GM21576 (cell line): Measurements from ENCODE around the gene CAMKK2.
A peak's percentile ranks its signal among the peaks of the same experiment; 100 is the strongest.
"Not testable (repeated sequence)": the region's sequence is repeated elsewhere in the genome, so short reads cannot be mapped to it uniquely, and the experiment has no call there.

ENCODE experiments used
- ATAC-seq: cut with Tn5 transposase; IDR thresholded peaks from one replicate; pipeline ENCODE4 v1.9.1; 2021; ENCODE audit warnings: mild to moderate bottlenecking, moderate library complexity; ENCODE audit not compliant: unreplicated experiment

The CAMKK2 gene

DNA sequence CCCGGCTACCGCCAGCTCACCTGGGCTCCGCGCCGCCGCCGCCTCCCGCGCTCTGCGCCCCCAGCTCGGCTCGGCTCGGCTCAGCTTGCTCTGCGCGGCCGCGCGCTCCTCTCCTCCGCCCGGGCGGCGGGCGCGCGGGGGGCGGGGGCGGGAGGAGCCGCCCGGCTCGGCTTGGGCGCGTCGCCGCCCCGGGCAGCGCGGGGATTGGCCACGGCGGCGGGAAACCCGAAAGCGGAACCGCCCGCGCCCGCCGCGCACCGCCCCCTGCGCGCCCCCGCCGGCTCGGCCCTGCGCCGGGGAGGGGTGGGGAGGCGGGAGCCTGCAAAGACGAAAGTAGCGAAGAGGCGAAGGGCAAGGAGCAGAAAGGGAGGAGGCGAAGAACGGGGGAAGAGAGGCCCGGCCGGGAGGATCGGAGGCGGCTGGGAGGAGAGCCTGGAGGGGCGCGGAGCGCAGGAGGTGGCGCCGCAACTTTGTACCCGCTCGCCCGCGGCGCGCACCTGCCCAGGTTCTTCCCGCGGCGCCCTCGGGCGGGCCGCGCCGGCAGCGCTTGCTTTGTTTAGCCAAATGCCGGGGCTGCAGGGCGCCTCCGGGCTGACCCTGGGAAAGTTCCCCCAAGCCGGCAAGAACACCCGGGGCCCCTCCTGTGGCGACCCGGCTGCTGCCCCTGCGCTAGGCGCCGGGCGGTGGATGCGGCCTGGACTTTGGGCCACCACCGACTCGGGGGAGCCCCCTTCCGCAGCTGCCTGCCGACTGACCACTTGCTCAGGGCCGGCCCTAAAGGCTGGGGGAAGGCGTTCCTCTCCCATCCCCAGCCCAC, at the start of gene CAMKK2:
Gene CAMKK2, minus strand, starts transcription at position 92 of the 817 bp plus-strand sequence. CDS start 22,183 bp downstream, outside the sequence.
- peak; percentile 59 for ATAC-seq

DNA sequence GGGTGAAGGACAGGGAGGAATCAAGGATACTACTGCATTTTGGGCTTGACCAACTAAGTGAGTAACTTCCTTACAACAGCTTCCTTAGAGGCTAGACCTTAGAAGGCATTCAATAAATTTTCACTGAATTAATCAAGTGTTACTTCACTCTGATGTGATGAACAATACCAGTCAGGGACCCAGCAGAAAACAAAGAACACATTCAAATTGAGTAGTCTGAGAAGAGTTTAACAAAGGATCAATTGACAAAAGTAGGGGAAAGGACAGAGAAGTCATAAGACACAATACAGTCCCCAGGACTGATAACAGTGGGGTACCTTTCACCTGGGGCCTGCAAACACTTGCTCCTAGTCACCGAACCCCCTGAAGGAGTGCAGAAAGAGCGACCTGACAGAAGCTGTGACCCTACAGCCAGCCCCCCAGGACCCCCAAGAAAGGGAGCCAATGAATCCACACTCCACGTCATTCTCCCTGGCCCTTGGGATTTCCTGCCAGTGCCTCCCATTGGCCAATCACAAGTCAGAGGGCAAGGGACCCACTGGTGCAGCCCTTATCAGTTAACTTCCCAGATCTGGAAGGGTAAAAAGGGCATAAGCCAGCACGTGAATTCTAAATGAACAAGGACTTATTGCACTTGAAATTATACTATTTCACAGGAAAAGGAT, 48.8 kb upstream of the CAMKK2 start:
- ATAC-seq = no peak

DNA sequence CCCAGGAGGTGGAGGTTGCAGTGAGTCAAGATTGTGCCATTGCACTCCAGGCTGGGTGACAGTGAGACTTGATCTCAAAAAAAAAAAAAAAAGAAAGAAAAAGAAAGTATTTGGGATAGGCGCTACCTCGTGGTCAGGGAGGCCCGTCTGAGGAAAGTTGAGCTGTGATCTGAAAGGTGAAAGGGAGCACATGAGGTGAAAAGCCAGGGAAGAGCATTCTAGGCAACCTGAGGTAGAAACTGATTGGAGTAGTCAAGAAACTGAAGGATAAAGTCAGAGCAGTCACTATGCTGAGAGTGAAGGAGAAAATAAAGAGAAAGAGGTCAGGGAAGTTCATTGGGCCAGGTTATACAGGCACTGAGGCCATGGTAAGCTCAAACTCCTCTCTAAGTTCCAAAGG, 48.0 kb upstream of the CAMKK2 start:
- no peak for ATAC-seq

DNA sequence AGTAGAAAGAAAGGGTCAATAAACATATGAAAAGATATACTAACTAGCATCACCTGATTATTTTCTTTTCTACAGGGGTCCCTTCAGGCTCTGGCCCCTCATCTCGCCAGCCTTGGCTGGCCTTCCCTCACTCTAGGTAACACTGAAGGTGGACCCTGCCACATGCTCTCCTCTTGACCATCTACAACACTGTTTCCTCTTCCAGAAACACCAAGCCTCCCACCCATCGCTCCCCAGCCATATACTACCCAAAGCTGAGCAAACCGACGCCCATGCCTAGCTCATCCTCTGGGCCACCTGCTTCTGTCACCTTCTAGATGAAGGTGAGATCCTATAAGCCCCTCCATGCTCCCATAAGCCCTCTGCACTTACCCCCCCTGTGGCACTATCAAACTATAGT, 40.9 kb upstream of the CAMKK2 start:
- no peak for ATAC-seq

- ATAC-seq = no peak
These were observed 38.2 kb upstream of the CAMKK2 start for GRCh38 chr12:121334513-121335343.

- ATAC-seq = no peak
These were observed 37.2 kb upstream of the CAMKK2 start for GRCh38 chr12:121333747-121334146.

GRCh38 chr12:121331248-121331647, 34.7 kb upstream of the CAMKK2 start:
- ATAC-seq = no peak

DNA sequence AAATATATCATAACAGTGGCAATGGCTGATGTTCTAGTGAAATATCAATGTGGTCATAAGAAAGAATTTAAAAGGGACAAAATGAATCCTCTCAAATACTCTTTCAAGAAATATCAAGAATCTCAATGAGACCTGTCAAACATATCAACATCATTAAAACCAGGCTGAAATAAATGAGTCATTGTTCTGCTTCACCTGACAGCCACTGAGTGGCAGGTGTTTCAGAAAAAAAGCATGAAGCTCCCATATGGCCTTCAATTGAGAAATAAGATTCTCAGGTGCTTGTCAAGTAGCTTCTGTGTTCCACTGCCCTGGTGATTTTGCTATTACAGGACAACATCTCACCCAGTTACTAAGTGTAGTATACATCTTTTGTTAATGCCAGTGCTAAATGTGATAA, 34.2 kb upstream of the CAMKK2 start:
- ATAC-seq = no peak

GRCh38 chr12:121330195-121330594, 33.7 kb upstream of the CAMKK2 start:
- ATAC-seq = no peak

- no peak for ATAC-seq
These were observed 32.1 kb upstream of the CAMKK2 start for GRCh38 chr12:121328620-121329019.

GRCh38 chr12:121326996-121327674, 30.6 kb upstream of the CAMKK2 start:
- no peak for ATAC-seq

DNA sequence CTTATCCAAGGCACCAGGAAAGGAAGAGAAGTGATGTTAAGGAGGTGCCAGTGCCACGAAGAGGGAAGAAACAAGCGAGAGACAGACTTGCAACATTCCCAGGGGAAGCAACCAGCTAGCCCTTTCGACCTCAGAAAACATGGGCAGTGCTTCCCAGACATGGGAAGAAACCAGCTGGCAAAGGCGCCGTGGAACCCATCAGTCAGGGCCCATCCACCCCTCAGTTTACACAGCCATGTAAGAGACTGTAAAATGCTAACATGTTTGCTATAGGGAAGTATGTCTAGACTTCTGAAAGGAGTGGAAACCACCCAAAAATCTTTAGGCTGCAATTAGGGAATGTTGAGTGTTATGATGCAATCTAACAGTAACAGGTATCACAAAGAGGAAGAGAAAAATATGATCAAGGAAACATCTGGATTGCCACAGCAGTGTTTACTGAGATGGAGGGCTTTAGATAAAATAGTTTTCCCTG, 29.4 kb upstream of the CAMKK2 start:
- no peak for ATAC-seq

- ATAC-seq = no peak
These were observed 27.4 kb upstream of the CAMKK2 start for GRCh38 chr12:121323908-121324307.

GRCh38 chr12:121318121-121318520, 21.6 kb upstream of the CAMKK2 start:
- ATAC-seq = no peak

GRCh38 chr12:121314431-121314830, 17.9 kb upstream of the CAMKK2 start:
- no peak for ATAC-seq

- ATAC-seq = not testable (repeated sequence)
These were observed 13.7 kb upstream of the CAMKK2 start for GRCh38 chr12:121310231-121310630.

- not testable (repeated sequence) for ATAC-seq
These were observed 10.9 kb upstream of the CAMKK2 start for GRCh38 chr12:121307397-121307796.

DNA sequence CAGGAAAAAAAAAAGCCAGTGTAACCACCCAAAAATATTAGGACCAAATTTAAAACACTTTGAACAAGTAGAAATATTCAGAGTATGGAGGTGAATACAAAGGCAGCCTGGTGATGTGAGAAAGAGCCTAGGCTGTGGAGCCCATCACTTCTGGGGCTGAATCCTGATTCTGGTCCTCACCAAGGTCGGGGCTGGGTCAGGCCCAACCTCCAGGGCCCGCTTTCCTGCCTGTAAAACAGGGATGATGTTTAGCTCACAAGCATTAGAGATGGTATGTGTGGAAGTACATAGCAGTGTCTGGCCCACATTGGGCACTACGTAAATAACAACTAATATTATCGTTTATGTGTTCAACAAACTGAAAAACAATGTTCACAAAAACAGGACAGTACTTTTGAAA, 7.8 kb upstream of the CAMKK2 start:
- ATAC-seq = no peak

GRCh38 chr12:121301876-121302275, 5.4 kb upstream of the CAMKK2 start:
- no peak for ATAC-seq

DNA sequence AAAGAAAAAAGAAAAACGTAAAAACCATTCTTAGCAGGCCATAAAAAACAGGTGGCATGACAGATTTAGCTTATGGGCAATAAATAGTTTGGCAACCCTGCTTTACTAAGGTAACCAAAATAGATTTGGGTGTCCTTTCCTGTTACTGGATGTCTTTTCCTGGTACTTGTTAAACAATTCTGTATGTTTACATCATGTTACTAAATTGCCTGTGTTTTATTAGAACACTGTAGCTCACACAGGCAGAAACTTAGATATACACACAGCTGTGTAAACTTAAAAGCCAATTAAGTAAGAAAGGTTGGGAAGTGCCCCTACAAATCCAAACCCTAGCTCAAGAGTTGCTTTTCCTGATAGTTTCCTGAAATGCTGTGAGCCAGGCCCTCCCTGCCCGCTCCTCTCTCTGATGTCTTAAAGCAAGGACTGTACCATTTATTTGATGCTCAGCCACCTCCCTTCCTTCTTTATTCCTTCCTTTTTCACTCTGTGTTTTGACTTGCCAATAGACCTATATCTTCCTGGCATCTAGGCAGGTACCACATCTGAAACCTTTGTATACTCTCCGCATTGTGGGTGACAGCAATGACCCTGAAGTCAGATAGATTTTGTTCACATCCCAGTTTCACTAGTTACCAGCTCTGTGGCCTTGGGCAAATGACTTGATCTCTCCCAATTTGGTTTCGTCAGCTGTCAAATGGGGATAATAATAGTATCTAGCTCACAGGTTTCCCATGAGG, 3.7 kb upstream of the CAMKK2 start:
- ATAC-seq = no peak
